HepG2 (cell line): ENCODE data around the gene TBC1D10B. TPM values are rescaled to one million over a fixed set of nuclear protein-coding genes. Genes with fewer than 3 reads are reported as not detected.
A peak's percentile ranks its signal among the peaks of the same experiment; 100 is the strongest.

Experiments
- ADNP ChIP-seq: sonication (generic); formaldehyde crosslinking; IDR thresholded peaks from 2 replicates; pipeline ENCODE4 v1.4.0; 2020; ENCODE audit warnings: missing genetic modification reagents
- ATAD3A ChIP-seq: sonication (generic); formaldehyde crosslinking; IDR thresholded peaks from 2 replicates; pipeline ENCODE4 v1.4.0; 2020; ENCODE audit warnings: missing genetic modification reagents
- DNMT3B ChIP-seq: conservative IDR thresholded peaks from 2 replicates; pipeline ENCODE4 v1.6.1; 2016; ENCODE audit warnings: missing biosample characterization, control low read depth
- FOXK1 ChIP-seq: sonication (generic); formaldehyde crosslinking; IDR thresholded peaks from 2 replicates; pipeline ENCODE4 v1.4.0; 2020; ENCODE audit warnings: low read depth, missing genetic modification reagents, borderline replicate concordance
- HNF1B ChIP-seq: sonication (generic); formaldehyde crosslinking; IDR thresholded peaks from 2 replicates; pipeline ENCODE4 v1.5.1; 2020; ENCODE audit warnings: mild to moderate bottlenecking, moderate library complexity, missing genetic modification reagents
- HNRNPH1 ChIP-seq: fragments of 200-400 bp; formaldehyde crosslinking; optimal IDR thresholded peaks from 2 replicates; pipeline ENCODE3; 2017; ENCODE audit warnings: mild to moderate bottlenecking, low read depth, low read length
- HOXA5 ChIP-seq: sonication (generic); formaldehyde crosslinking; IDR thresholded peaks from 2 replicates; pipeline ENCODE4 v1.4.0; 2020; ENCODE audit warnings: missing genetic modification reagents
- MLLT10 ChIP-seq: sonication (generic); formaldehyde crosslinking; IDR thresholded peaks from 2 replicates; pipeline ENCODE4 v1.4.0; 2020; ENCODE audit warnings: missing genetic modification reagents
- NPAS2 ChIP-seq: sonication (generic); formaldehyde crosslinking; IDR thresholded peaks from 2 replicates; pipeline ENCODE4 v1.8.0; 2022; ENCODE audit warnings: mild to moderate bottlenecking, missing genetic modification reagents, borderline replicate concordance
- ONECUT2 ChIP-seq: sonication (generic); formaldehyde crosslinking; IDR thresholded peaks from 2 replicates; pipeline ENCODE4 v1.4.0; 2020; ENCODE audit warnings: missing genetic modification reagents
- RAD51 ChIP-seq: fragments of 450-650 bp; IDR thresholded peaks from 2 replicates; pipeline ENCODE4 v1.6.1; 2016; ENCODE audit warnings: borderline replicate concordance
- SMARCE1 ChIP-seq: fragments of 450-650 bp; IDR thresholded peaks from 2 replicates; pipeline ENCODE4 v1.6.1; 2017; ENCODE audit warnings: borderline replicate concordance
- SNAI1 ChIP-seq: sonication (generic); formaldehyde crosslinking; IDR thresholded peaks from 2 replicates; pipeline ENCODE4 v1.5.0; 2020; ENCODE audit warnings: mild to moderate bottlenecking, missing genetic modification reagents, borderline replicate concordance
- ZFP36L2 ChIP-seq: sonication (generic); formaldehyde crosslinking; IDR thresholded peaks from 2 replicates; pipeline ENCODE4 v1.4.0; 2020; ENCODE audit warnings: missing genetic modification reagents
- ZNF207 ChIP-seq: fragments of 450-650 bp; IDR thresholded peaks from 2 replicates; pipeline ENCODE4 v1.6.1; 2016; ENCODE audit warnings: antibody characterized with exemption, borderline replicate concordance
- ZNF274 ChIP-seq: sonication (generic); formaldehyde crosslinking; IDR thresholded peaks from 2 replicates; pipeline ENCODE4 v1.5.1; 2020; ENCODE audit warnings: mild to moderate bottlenecking, missing genetic modification reagents
- ZNF543 ChIP-seq: sonication (generic); formaldehyde crosslinking; IDR thresholded peaks from 2 replicates; pipeline ENCODE4 v1.4.0; 2020; ENCODE audit warnings: mild to moderate bottlenecking, missing genetic modification reagents
- ZNF703 ChIP-seq: sonication (generic); formaldehyde crosslinking; IDR thresholded peaks from 2 replicates; pipeline ENCODE4 v1.5.1; 2020; ENCODE audit warnings: missing genetic modification reagents, mild to moderate bottlenecking, moderate library complexity, borderline replicate concordance
- ZNF740 ChIP-seq: sonication (generic); formaldehyde crosslinking; IDR thresholded peaks from 2 replicates; pipeline ENCODE4 v1.4.0; 2020; ENCODE audit warnings: missing genetic modification reagents
- polyA plus RNA-seq, 8 experiments: library from polyadenylated mRNA; depleted of rRNA in 3 of 8; stranded (reverse) in 7 of 8; unstranded in 1 of 8; fragments of >200 nt; fragmentation: Illumina TruSeq in 4 of 8; extraction: Trizol in 4 of 8; gene quantifications; 2 replicates each; pipeline versions ENCODE4 v1.2.1 to v1.2.3, GENCODE V29; 2011 to 2016; ENCODE audit warnings: low read depth in 4 of 8, missing spikeins in 1 of 8, mixed read lengths in 1 of 8; ENCODE audit not compliant: insufficient read depth in 1 of 8
- total RNA-seq, 5 experiments: library from RNA; depleted of rRNA; stranded (reverse); fragments of >200 nt; fragmentation: Illumina TruSeq; extraction: Trizol; gene quantifications; 2 replicates each; pipeline ENCODE4 v1.2.3, GENCODE V29; 2016; ENCODE audit warnings: low read depth in 1 of 5
- TF ChIP-seq, protein P1 (sequence below): sonication (generic); formaldehyde crosslinking; IDR thresholded peaks from 2 replicates; pipeline ENCODE4 v1.4.0; 2020; ENCODE audit warnings: missing genetic modification reagents
- TF ChIP-seq, protein P2 (sequence below): sonication (generic); formaldehyde crosslinking; IDR thresholded peaks from 2 replicates; pipeline ENCODE4 v1.4.0; 2020; ENCODE audit warnings: missing genetic modification reagents
- TF ChIP-seq, protein P3 (sequence below): sonication (generic); formaldehyde crosslinking; IDR thresholded peaks from 2 replicates; pipeline ENCODE4 v1.4.0; 2020; ENCODE audit warnings: mild to moderate bottlenecking, missing genetic modification reagents, borderline replicate concordance

The TBC1D10B gene
- total and polyA plus RNA-seq, 2 of the 13 experiments (the other 11 are each of a cell fraction or from before 2014, with no cell fraction given) = 15.7 to 24.8 TPM

DNA sequence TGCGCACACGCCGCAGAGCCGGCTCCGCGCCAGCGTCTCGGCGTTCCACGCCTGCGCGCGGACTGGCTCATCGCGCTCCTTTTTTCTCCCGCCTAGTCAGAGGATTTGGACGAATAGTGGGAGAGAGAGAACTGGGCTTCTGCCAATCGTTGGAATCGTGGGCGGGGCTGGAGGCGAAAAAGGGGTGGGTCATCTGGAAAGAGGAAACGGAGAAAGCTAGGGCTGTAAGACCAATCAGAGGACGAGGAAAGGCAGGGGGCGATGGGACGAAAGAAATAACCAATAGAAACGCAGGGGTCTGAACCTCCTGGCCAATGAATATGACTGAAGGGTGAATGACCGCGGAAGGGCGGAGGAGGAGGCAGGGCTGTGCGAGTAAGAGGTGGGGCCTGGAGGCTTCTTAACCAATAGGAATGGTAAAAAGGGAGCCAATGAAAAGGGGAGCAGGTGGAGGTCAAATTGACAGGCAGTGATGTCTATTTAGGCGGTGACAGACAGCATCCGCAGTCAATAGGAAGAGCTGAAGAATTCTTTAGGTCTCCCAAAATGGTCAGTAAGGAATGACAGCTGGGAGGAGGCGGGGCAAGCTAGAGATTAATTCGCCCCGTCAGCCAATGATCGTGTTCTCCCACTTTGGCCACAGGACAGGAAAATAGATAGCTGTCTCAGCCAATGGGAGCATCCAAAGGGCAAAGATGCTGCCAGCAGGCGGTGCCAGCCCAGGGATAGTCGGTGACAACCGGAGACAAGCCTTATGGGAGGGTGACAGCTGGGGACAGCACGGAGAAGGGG lies at the start of gene TBC1D10B (continued):
- TF ChIP-seq ADNP (CRISPR knock-in tag) (no peak), HNRNPH1 (no peak), HOXA5 (peak; percentile 100), ZNF207 (no peak), MLLT10 (CRISPR knock-in tag) (no peak), FOXK1 (no peak; the same call in 1 of the 2 replicates), ZNF543 (CRISPR knock-in tag) (no peak), SMARCE1 (no peak), ZNF703 (CRISPR knock-in tag) (no peak), DNMT3B (no peak), RAD51 (no peak), SNAI1 (CRISPR knock-in tag) (no peak), HNF1B (CRISPR knock-in tag) (no peak; the same call in 1 of the 2 replicates), NPAS2 (no peak), ZFP36L2 (CRISPR knock-in tag) (no peak), ZNF740 (CRISPR knock-in tag) (no peak), ZNF274 (CRISPR knock-in tag) (no peak), ATAD3A (CRISPR knock-in tag) (no peak), ONECUT2 (no peak)
- TF ChIP-seq, protein P1, sequence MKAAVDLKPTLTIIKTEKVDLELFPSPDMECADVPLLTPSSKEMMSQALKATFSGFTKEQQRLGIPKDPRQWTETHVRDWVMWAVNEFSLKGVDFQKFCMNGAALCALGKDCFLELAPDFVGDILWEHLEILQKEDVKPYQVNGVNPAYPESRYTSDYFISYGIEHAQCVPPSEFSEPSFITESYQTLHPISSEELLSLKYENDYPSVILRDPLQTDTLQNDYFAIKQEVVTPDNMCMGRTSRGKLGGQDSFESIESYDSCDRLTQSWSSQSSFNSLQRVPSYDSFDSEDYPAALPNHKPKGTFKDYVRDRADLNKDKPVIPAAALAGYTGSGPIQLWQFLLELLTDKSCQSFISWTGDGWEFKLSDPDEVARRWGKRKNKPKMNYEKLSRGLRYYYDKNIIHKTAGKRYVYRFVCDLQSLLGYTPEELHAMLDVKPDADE (CRISPR knock-in tag) = no peak
- TF ChIP-seq, protein P2, sequence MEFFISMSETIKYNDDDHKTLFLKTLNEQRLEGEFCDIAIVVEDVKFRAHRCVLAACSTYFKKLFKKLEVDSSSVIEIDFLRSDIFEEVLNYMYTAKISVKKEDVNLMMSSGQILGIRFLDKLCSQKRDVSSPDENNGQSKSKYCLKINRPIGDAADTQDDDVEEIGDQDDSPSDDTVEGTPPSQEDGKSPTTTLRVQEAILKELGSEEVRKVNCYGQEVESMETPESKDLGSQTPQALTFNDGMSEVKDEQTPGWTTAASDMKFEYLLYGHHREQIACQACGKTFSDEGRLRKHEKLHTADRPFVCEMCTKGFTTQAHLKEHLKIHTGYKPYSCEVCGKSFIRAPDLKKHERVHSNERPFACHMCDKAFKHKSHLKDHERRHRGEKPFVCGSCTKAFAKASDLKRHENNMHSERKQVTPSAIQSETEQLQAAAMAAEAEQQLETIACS = no peak
- TF ChIP-seq, protein P3, sequence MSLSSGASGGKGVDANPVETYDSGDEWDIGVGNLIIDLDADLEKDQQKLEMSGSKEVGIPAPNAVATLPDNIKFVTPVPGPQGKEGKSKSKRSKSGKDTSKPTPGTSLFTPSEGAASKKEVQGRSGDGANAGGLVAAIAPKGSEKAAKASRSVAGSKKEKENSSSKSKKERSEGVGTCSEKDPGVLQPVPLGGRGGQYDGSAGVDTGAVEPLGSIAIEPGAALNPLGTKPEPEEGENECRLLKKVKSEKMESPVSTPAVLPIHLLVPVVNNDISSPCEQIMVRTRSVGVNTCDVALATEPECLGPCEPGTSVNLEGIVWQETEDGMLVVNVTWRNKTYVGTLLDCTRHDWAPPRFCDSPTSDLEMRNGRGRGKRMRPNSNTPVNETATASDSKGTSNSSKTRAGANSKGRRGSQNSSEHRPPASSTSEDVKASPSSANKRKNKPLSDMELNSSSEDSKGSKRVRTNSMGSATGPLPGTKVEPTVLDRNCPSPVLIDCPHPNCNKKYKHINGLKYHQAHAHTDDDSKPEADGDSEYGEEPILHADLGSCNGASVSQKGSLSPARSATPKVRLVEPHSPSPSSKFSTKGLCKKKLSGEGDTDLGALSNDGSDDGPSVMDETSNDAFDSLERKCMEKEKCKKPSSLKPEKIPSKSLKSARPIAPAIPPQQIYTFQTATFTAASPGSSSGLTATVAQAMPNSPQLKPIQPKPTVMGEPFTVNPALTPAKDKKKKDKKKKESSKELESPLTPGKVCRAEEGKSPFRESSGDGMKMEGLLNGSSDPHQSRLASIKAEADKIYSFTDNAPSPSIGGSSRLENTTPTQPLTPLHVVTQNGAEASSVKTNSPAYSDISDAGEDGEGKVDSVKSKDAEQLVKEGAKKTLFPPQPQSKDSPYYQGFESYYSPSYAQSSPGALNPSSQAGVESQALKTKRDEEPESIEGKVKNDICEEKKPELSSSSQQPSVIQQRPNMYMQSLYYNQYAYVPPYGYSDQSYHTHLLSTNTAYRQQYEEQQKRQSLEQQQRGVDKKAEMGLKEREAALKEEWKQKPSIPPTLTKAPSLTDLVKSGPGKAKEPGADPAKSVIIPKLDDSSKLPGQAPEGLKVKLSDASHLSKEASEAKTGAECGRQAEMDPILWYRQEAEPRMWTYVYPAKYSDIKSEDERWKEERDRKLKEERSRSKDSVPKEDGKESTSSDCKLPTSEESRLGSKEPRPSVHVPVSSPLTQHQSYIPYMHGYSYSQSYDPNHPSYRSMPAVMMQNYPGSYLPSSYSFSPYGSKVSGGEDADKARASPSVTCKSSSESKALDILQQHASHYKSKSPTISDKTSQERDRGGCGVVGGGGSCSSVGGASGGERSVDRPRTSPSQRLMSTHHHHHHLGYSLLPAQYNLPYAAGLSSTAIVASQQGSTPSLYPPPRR (CRISPR knock-in tag) = no peak
